C4-2B (cell line): Measurements from ENCODE around the gene QRICH2.

Experiments used
- H3K27ac ChIP-seq: fragments of 450-650 bp; 2 replicates; pipeline ENCODE4 v1.5.1; 2017
- CTCF ChIP-seq: fragments of 450-650 bp; conservative IDR thresholded peaks from 2 replicates; pipeline ENCODE4 v1.5.1; 2017; ENCODE audit warnings: mild to moderate bottlenecking
- ZFX ChIP-seq: fragments of 450-650 bp; IDR thresholded peaks from 2 replicates; pipeline ENCODE4 v1.6.1; 2017

QRICH2 gene

GRCh38 chr17:76307966-76308338 is at the start of gene QRICH2:
Gene QRICH2, minus strand, starts transcription at chr17:76308276. Its CDS starts 278 bp downstream, at chr17:76307998.
- TF ChIP-seq ZFX (no peak), CTCF (no peak)
- H3K27ac ChIP-seq: no peak within 1 kb of the TSS

GRCh38 chr17:76357597-76358158 is 49.6 kb upstream of the QRICH2 start:
- TF ChIP-seq ZFX (no peak), CTCF (no peak)

GRCh38 chr17:76356803-76357456 is 48.9 kb upstream of the QRICH2 start:
- TF ChIP-seq CTCF: no peak
- TF ChIP-seq ZFX: no peak
- no peak overlapping the region for H3K27ac ChIP-seq

More at GRCh38 chr17:76357597-76358158, 49.6 kb upstream of the QRICH2 start:
- no peak overlapping the region for H3K27ac ChIP-seq

- no peak for TF ChIP-seq CTCF
- no peak for TF ChIP-seq ZFX
- H3K27ac ChIP-seq: peak overlapping the region; percentile 85
Measured at GRCh38 chr17:76354747-76355310, 46.8 kb upstream of the QRICH2 start.

- H3K27ac ChIP-seq: peak overlapping the region; percentile 85
- no peak for TF ChIP-seq CTCF
- TF ChIP-seq ZFX: no peak
Measured at GRCh38 chr17:76354317-76354729, 46.2 kb upstream of the QRICH2 start.

- TF ChIP-seq CTCF (no peak), ZFX (peak; percentile 74)
- peak within 1 kb of the TSS; percentile 85 for H3K27ac ChIP-seq
Measured at GRCh38 chr17:76353599-76354316, 45.7 kb upstream of the QRICH2 start, which contains the start of gene PRPSAP1. Gene PRPSAP1, minus strand, starts transcription at chr17:76353916. Its CDS starts 213 bp downstream, at chr17:76353703.
